ENCODE measurements around the gene PLEKHA7. TPM values are rescaled to one million over a fixed set of nuclear protein-coding genes. Genes with fewer than 3 reads are reported as not detected.
A peak's percentile ranks its signal among the peaks of the same experiment; 100 is the strongest.
"Not testable (repeated sequence)": the region's sequence is repeated elsewhere in the genome, so short reads cannot be mapped to it uniquely, and the experiment has no call there.

The PLEKHA7 gene
- total RNA-seq, 1 experiment from 2014 or later: 18.4 TPM

DNA sequence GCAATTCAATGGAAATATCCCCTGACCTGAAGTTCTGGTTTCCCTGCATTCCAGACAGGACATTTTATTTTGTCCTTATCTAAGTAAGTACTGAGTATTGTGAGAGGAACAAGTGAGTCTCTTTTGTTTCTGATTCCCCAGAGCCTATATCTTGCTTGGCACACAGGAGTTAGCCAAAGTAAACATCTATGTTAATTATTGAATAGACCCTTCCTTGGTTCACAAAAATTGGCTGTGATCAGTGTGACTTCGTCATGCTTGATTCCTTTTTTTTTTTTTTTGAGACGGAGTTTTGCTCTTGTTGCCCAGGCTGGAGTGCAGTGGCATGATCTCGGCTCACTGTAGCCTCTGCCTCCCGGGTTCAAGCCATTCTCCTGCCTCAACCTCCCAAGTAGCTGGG, 34.3 kb upstream of the PLEKHA7 start:
- CTCF ChIA-PET; POLR2A ChIA-PET (ENCODE audit: unreplicated experiment); H4K20me1 ChIP-seq (ENCODE audit: low read length); H3K4me2 ChIP-seq (ENCODE audit: low read length); H3K9me2 ChIP-seq (replicated peaks; ENCODE audit: low read length); H2AFZ ChIP-seq (ENCODE audit: low read length); H3K36me3 ChIP-seq (ENCODE audit: low read depth, low read length); DNase-seq; ATAC-seq; H3K9ac ChIP-seq (ENCODE audit: low read length); H3K4me1 ChIP-seq (ENCODE audit: insufficient read depth, low read length); H3F3A ChIP-seq (ENCODE audit: low read length, unreplicated experiment); H3K79me2 ChIP-seq (ENCODE audit: low read length); H3K4me3 ChIP-seq (ENCODE audit: low read length); intact Hi-C loops (cut with micrococcal nuclease); H3K27ac ChIP-seq (ENCODE audit: low read length); H3K27me3 ChIP-seq (ENCODE audit: low read length); H3K9me3 ChIP-seq (ENCODE audit: low read length); BruUV-seq (replicated peaks): not testable (repeated sequence)

- no peaks in the 10 kb centered on the region for H3K27me3 ChIP-seq (ENCODE audit: low read length)
- DNase-seq (no peak), ATAC-seq (no peak)
- H4K20me1 ChIP-seq (ENCODE audit: low read length): no peaks in the 10 kb centered on the region
- H3K4me2 ChIP-seq (ENCODE audit: low read length): no peak overlapping the region
- no peaks in the 10 kb centered on the region for H3K79me2 ChIP-seq (ENCODE audit: low read length)
- CTCF ChIA-PET: no interaction called here
- H3K9me3 ChIP-seq (ENCODE audit: low read length): no peaks in the 10 kb centered on the region
- intact Hi-C loops (cut with micrococcal nuclease): no loop called here
- no peak overlapping the region for H3K4me3 ChIP-seq (ENCODE audit: low read length)
- no TSS peak for BruUV-seq (replicated peaks)
- no peak overlapping the region for H3K9ac ChIP-seq (ENCODE audit: low read length)
- no peaks in the 10 kb centered on the region for H3K9me2 ChIP-seq (replicated peaks; ENCODE audit: low read length)
- TF ChIP-seq EZH2 (IDR thresholded peaks at IDR 0.05; ENCODE audit: low read length, unreplicated experiment) (no peak), EZH2phosphoT487 (IDR thresholded peaks at IDR 0.05; ENCODE audit: borderline replicate concordance, low read length) (no peak), CTCF (conservative IDR thresholded peaks at IDR 0.05; ENCODE audit: low read depth, low read length) (no peak)
- H3K27ac ChIP-seq (ENCODE audit: low read length): no peak overlapping the region
- H3F3A ChIP-seq (ENCODE audit: low read length, unreplicated experiment): no peaks in the 10 kb centered on the region
- POLR2A ChIA-PET (ENCODE audit: unreplicated experiment): no interaction called here
- H2AFZ ChIP-seq (ENCODE audit: low read length): no peak overlapping the region
- no peaks in the 10 kb centered on the region for H3K36me3 ChIP-seq (ENCODE audit: low read depth, low read length)
- no peaks in the 10 kb centered on the region for H3K4me1 ChIP-seq (ENCODE audit: insufficient read depth, low read length)
Measured at GRCh38 chr11:17046690-17047089, 32.5 kb upstream of the PLEKHA7 start.

- H3K27me3 ChIP-seq (ENCODE audit: low read length): no peaks in the 10 kb centered on the region
- DNase-seq (peak; percentile 26), ATAC-seq (no peak)
- CTCF ChIA-PET: no interaction called here
- H3K9me3 ChIP-seq (ENCODE audit: low read length): no peaks in the 10 kb centered on the region
- no peaks in the 10 kb centered on the region for H3K79me2 ChIP-seq (ENCODE audit: low read length)
- H2AFZ ChIP-seq (ENCODE audit: low read length): no peak overlapping the region
- no peaks in the 10 kb centered on the region for H4K20me1 ChIP-seq (ENCODE audit: low read length)
- BruUV-seq (replicated peaks): no TSS peak
- no peak overlapping the region for H3K4me2 ChIP-seq (ENCODE audit: low read length)
- intact Hi-C loops (cut with micrococcal nuclease): no loop called here
- TF ChIP-seq CTCF (conservative IDR thresholded peaks at IDR 0.05; ENCODE audit: low read depth, low read length) (0 out of 2 replicates have a peak, but pooled peaks have one; percentile 29), EZH2 (IDR thresholded peaks at IDR 0.05; ENCODE audit: low read length, unreplicated experiment) (no peak)
- POLR2A ChIA-PET (ENCODE audit: unreplicated experiment): no interaction called here
- H3K4me1 ChIP-seq (ENCODE audit: insufficient read depth, low read length): no peaks in the 10 kb centered on the region
- no peaks in the 10 kb centered on the region for H3K36me3 ChIP-seq (ENCODE audit: low read depth, low read length)
- H3K4me3 ChIP-seq (ENCODE audit: low read length): no peak overlapping the region
- H3K9me2 ChIP-seq (replicated peaks; ENCODE audit: low read length): no peaks in the 10 kb centered on the region
- no peak overlapping the region for H3K27ac ChIP-seq (ENCODE audit: low read length)
- H3K9ac ChIP-seq (ENCODE audit: low read length): no peak overlapping the region
- H3F3A ChIP-seq (ENCODE audit: low read length, unreplicated experiment): no peaks in the 10 kb centered on the region
Measured at GRCh38 chr11:17036666-17037658, 22.7 kb upstream of the PLEKHA7 start.

GRCh38 chr11:17034027-17034426, 19.8 kb upstream of the PLEKHA7 start:
- BruUV-seq (replicated peaks); H3K4me2 ChIP-seq (ENCODE audit: low read length); H2AFZ ChIP-seq (ENCODE audit: low read length); H3K79me2 ChIP-seq (ENCODE audit: low read length); POLR2A ChIA-PET (ENCODE audit: unreplicated experiment); H3K9me3 ChIP-seq (ENCODE audit: low read length); intact Hi-C loops (cut with micrococcal nuclease); H4K20me1 ChIP-seq (ENCODE audit: low read length); H3K4me3 ChIP-seq (ENCODE audit: low read length); H3K9ac ChIP-seq (ENCODE audit: low read length); H3K27ac ChIP-seq (ENCODE audit: low read length); H3K27me3 ChIP-seq (ENCODE audit: low read length); H3K36me3 ChIP-seq (ENCODE audit: low read depth, low read length); ATAC-seq; CTCF ChIA-PET; H3K9me2 ChIP-seq (replicated peaks; ENCODE audit: low read length); H3F3A ChIP-seq (ENCODE audit: low read length, unreplicated experiment); DNase-seq; H3K4me1 ChIP-seq (ENCODE audit: insufficient read depth, low read length): not testable (repeated sequence)

All from PC-3 (cell line).